Colonic mucosa (tissue), 4 donors: ENCODE results near the gene CARD10. TPM values are rescaled to one million over a fixed set of nuclear protein-coding genes. Genes with fewer than 3 reads are reported as not detected.

Experiments
- DNase-seq: peaks from one replicate; pipeline ENCODE4 v3.0.0-alpha.2; 2020
- H3K27ac ChIP-seq: fragments of 200-600 bp; one replicate; pipeline ENCODE4 v1.8.0; 2021
- H3K27me3 ChIP-seq: fragments of 200-600 bp; one replicate; pipeline ENCODE4 v1.8.0; 2021
- H3K36me3 ChIP-seq: fragments of 200-600 bp; one replicate; pipeline ENCODE4 v1.8.0; 2021
- H3K4me1 ChIP-seq: fragments of 200-600 bp; one replicate; pipeline ENCODE4 v1.8.0; 2021; ENCODE audit warnings: mild to moderate bottlenecking
- H3K4me3 ChIP-seq: fragments of 200-600 bp; one replicate; pipeline ENCODE4 v1.8.0; 2021
- H3K9ac ChIP-seq, 2 donors: one replicate each; pipeline ENCODE4 v1.7.0; 2013; ENCODE audit warnings: control low read depth in 2 of 2, low read depth in 2 of 2, low read length in 2 of 2
- H3K9me3 ChIP-seq: fragments of 200-600 bp; one replicate; pipeline ENCODE4 v1.8.0; 2021
- intact Hi-C: fragments of 100-400 bp; cut with DNase I; formaldehyde crosslinking; loops from one replicate; pipeline ENCODE4 v1.14.1; 2022
- total RNA-seq, 2 donors: library from RNA; stranded (reverse); fragmentation: NEBNext Ultra II Directional in 1 of 2; extraction: Animal tissue kit (Norgen Biotek cat#: 25700) in 1 of 2; gene quantifications; one replicate each; pipeline ENCODE4 v1.2.1, GENCODE V29; 2021
- TF ChIP-seq, protein P1 (sequence below): fragments of 200-600 bp; IDR thresholded peaks from one replicate; pipeline ENCODE4 v1.8.0; 2022; ENCODE audit warnings: antibody characterized with exemption, mild to moderate bottlenecking
- donor health status: healthy.
- donor health status: DM: no; HTN: no; CAD: no.
- donor health status: DM: no; HTN: no; CAD: no.

CARD10 gene
- total RNA-seq, 2 donors from 2014 or later: 59.3 to 60.5 TPM

DNA sequence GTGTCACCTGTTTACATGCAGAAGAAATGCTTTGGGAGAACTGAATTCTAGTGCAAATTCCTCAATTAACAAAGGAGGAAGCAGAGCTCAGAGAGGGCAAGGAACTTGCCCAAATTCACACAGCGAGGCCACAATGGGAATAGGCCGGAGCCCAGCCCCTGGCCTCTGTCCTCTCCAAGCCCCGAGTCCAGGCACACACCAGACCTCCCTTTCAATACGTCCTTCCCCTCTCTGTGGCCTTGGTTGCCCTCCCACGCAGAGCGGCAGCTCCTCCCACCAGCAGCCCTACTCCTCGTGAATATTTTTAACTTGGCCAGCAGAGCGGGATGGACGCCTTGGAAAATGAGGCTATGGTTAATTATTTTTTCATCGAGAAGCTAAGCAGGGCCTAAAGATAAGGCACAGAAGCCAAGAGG is 1.6 kb upstream of the CARD10 start:
- no peaks in the 10 kb centered on the region for H3K27me3 ChIP-seq
- H3K36me3 ChIP-seq: no peaks in the 10 kb centered on the region
- TF ChIP-seq, protein P1, sequence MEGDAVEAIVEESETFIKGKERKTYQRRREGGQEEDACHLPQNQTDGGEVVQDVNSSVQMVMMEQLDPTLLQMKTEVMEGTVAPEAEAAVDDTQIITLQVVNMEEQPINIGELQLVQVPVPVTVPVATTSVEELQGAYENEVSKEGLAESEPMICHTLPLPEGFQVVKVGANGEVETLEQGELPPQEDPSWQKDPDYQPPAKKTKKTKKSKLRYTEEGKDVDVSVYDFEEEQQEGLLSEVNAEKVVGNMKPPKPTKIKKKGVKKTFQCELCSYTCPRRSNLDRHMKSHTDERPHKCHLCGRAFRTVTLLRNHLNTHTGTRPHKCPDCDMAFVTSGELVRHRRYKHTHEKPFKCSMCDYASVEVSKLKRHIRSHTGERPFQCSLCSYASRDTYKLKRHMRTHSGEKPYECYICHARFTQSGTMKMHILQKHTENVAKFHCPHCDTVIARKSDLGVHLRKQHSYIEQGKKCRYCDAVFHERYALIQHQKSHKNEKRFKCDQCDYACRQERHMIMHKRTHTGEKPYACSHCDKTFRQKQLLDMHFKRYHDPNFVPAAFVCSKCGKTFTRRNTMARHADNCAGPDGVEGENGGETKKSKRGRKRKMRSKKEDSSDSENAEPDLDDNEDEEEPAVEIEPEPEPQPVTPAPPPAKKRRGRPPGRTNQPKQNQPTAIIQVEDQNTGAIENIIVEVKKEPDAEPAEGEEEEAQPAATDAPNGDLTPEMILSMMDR: no peak
- no peak overlapping the region for H3K4me3 ChIP-seq
- DNase-seq: no peak
- intact Hi-C loops: no loop called here
- H3K27ac ChIP-seq: peak overlapping the region; percentile 31
- no peaks in the 10 kb centered on the region for H3K9me3 ChIP-seq
- H3K4me1 ChIP-seq: peaks cover 11% of the 10 kb centered on the region
- H3K9ac ChIP-seq: peak overlapping the region; percentile 16 to 54

DNA sequence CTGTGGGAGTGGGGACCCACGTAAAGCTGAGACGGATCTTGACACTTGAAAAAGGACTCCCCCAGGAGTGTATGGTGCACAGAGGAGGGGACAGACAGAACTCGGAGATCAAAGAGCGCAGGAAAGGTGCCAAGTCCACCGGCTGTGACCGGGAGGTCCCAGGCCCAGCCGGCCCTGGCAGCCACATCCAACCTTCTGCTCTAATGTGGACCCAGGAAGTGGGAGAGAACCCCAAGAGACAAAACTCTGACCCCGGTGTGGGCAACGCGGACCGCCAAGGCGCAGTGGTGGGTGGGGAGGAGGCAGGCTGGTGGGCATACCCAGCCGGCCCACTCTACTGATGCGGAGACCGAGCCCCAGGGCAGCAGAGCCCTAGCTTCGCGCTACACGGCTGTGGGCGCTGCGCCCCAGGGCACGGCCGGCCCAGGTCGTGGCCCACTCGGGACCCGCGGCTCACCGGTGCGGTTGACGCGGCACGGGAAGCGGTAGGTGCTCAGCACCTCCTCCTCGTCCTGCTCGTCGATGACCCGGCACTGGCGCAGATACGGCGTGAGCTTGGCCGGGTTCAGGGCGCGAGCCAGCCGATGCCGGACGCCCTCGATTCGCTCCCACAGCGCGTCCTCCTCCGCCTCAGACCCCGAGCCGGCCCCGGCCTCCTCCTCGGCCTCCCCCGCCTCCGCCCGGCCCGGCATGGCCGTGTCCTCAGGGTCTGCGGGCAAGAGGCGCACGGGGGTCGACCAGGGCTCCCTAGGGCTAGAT is 527 bp downstream of the CARD10 start:
- Histone ChIP-seq H3K27ac (peak overlapping the region; percentile 81), H3K4me1 (peaks cover 11% of the 10 kb centered on the region), H3K9ac (peak overlapping the region; percentile 80 to 86), H3K4me3 (peak overlapping the region; percentile 90), H3K27me3 (no peaks in the 10 kb centered on the region), H3K9me3 (no peaks in the 10 kb centered on the region), H3K36me3 (no peaks in the 10 kb centered on the region)
- intact Hi-C loops: no loop called here
- TF ChIP-seq, protein P1: no peak
- DNase-seq: peak; percentile 73

DNA sequence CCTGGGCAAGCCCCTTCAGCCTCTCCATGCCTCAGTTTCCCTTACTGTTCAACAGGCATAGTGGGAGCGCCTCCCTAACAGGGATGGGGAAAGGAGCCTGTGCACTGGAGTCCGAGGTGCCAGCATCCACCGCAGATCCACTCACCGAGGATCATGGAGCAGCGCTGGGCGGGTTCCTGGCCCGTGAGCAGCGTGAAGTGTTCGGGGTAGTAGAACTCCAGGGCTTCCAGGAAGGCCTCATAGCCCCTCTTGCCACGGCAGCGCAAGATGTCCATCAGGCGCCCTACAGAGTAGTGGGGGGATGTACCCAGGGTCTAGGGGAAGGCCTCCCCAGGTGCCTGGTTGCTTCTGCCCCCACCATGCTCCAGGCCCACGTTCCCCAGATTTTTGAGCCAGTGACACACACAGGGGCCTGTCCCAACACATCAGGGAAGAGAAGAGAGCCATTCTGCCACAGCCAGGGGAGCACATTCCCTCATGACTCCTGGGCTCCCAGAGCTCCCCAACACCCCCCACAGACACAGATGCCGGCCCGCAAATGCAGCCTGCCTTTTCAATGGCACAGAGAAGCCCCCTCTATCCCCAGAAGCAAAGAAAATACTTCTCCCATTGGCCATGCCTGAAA is 1.3 kb downstream of the CARD10 start:
- no peak for DNase-seq
- intact Hi-C loops: no loop called here
- TF ChIP-seq, protein P1: no peak

DNA sequence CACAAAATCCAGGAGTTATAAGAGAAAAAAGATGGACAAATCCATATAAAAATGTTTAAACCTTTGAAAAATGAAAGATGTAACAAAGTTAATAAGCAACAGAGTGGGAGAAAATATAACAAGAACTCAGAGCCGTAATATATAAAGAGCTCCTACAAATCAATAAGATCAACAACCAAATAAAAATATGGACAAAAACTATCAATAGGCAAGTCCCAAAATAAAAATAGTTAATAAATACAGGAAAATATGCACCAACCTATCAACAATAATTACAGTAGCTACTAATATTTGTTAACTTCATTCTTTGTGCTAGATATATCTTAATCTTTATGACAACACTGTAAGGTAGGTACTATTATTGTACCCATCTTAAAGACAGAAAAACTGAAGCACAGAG is 2.8 kb downstream of the CARD10 start:
- intact Hi-C loops: no loop called here
- Histone ChIP-seq H3K9me3 (no peaks in the 10 kb centered on the region), H3K27me3 (no peaks in the 10 kb centered on the region), H3K36me3 (no peaks in the 10 kb centered on the region), H3K4me3 (no peak overlapping the region), H3K27ac (no peak overlapping the region), H3K9ac (no peak overlapping the region), H3K4me1 (peaks cover 13% of the 10 kb centered on the region)
- TF ChIP-seq, protein P1: no peak
- DNase-seq: no peak

More for the DNA sequence above, 1.3 kb downstream of the CARD10 start:
- Histone ChIP-seq H3K9ac (peak overlapping the region; percentile 80 to 86), H3K27me3 (no peaks in the 10 kb centered on the region), H3K27ac (peak overlapping the region; percentile 81), H3K36me3 (no peaks in the 10 kb centered on the region), H3K4me3 (peak overlapping the region; percentile 90), H3K9me3 (no peaks in the 10 kb centered on the region), H3K4me1 (peaks cover 11% of the 10 kb centered on the region)

DNA sequence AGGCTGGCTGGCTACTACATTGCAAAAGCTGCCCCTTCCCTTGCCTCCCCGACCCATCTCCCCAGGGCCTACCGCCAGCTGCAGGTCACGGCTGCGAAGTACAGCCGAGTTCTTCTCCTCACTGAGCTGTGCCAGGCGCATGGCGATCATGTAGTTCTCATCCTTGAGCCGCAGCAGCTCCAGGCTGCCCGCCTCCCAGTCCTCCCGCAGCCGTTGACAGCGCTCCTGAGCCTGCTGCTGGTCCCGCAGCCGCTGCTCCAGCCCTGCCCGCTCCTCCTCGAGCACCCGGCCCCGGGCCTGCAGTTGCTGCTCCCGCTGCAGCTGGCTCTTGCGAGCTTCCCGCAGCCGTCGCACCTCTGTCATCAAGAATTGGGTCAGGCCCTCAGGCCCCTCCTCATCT is 3.3 kb downstream of the CARD10 start:
- no peak overlapping the region for H3K4me3 ChIP-seq
- H3K27me3 ChIP-seq: no peaks in the 10 kb centered on the region
- no peak overlapping the region for H3K9ac ChIP-seq
- H3K9me3 ChIP-seq: no peaks in the 10 kb centered on the region
- no peaks in the 10 kb centered on the region for H3K36me3 ChIP-seq
- intact Hi-C loops: no loop called here
- H3K27ac ChIP-seq: no peak overlapping the region
- DNase-seq: no peak
- TF ChIP-seq, protein P1: no peak
- H3K4me1 ChIP-seq: peaks cover 11% of the 10 kb centered on the region
